Measurements from ENCODE around the gene FANCI.
"Not testable (repeated sequence)": the region's sequence is repeated elsewhere in the genome, so short reads cannot be mapped to it uniquely, and the experiment has no call there.

FANCI gene

DNA sequence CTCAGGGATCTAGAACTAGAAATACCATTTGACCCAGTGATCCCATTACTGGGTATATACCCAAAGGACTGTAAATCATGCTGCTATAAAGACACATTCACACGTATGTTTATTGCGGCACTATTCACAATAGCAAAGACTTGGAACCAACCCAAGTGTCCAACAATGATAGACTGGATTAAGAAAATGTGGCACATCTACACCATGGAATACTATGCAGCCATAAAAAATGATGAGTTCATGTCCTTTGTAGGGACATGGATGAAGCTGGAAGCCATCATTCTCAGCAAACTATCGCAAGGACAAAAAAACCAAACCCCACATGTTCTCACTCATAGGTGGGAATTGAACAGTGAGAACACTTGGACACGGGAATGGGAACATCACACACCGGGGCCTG lies 6.4 kb downstream of the FANCI start:
- H3K4me3 ChIP-seq (ENCODE audit: low read depth, low read length); H3K27ac ChIP-seq (ENCODE audit: low read depth, low read length); H3K4me1 ChIP-seq (ENCODE audit: control insufficient read depth, insufficient read depth, low read length); H3K27me3 ChIP-seq (ENCODE audit: control insufficient read depth, insufficient read depth, low read length); H3K9ac ChIP-seq (ENCODE audit: low read depth, low read length): not testable (repeated sequence)
- Histone ChIP-seq H3K36me3 (ENCODE audit: control insufficient read depth, insufficient read depth, low read length) (peaks cover 58% of the 10 kb centered on the region), H3K9me3 (ENCODE audit: control insufficient read depth, insufficient read depth, low read length) (peaks cover 11% of the 10 kb centered on the region; the same call in 1 of the 2 replicates)

DNA sequence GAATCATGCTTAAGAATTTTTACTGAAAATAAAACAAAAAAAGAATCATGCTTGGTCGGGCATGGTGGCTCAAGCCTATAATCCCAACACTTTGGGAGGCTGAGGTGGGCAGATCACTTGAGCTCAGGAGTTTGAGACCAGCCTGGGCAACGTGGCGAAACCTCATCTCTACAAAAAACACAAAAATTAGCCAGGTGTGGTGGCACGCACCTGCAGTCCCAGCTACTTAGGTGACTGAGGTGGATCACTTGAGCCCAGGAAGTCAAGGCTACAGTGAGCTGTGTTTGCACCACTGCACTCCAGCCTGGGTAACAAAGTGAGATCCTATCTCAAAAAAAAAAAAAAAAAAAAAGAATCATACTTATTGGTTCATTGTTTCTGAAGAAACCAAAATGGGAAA lies 33.5 kb downstream of the FANCI start:
- not testable (repeated sequence) for H3K9ac ChIP-seq (ENCODE audit: low read depth, low read length); H3K9me3 ChIP-seq (ENCODE audit: control insufficient read depth, insufficient read depth, low read length); H3K27me3 ChIP-seq (ENCODE audit: control insufficient read depth, insufficient read depth, low read length); H3K4me1 ChIP-seq (ENCODE audit: control insufficient read depth, insufficient read depth, low read length); H3K4me3 ChIP-seq (ENCODE audit: low read depth, low read length); H3K27ac ChIP-seq (ENCODE audit: low read depth, low read length)
- peaks cover 91% of the 10 kb centered on the region for H3K36me3 ChIP-seq (ENCODE audit: control insufficient read depth, insufficient read depth, low read length)

DNA sequence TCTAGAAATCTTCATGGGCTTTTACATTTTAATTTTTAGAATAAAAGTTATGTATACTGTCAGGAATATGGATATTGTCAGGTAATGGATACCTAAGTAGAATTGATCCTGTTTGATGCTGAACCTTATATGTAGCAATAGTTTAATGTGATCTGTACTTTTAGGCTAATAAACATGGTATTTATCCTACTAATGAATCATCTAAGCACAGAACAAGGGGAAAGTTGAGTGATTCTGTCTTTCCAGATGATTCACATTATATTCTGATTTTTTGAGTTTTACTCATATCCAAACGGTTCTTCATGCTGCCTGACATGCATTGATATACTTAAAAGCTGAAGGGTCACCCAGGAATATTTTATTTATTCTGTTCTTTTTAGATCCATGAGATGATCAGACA lies 34.5 kb downstream of the FANCI start:
- H3K4me3 ChIP-seq (ENCODE audit: low read depth, low read length), result no peak overlapping the region
- no peaks in the 10 kb centered on the region for H3K4me1 ChIP-seq (ENCODE audit: control insufficient read depth, insufficient read depth, low read length)
- peaks cover 94% of the 10 kb centered on the region for H3K36me3 ChIP-seq (ENCODE audit: control insufficient read depth, insufficient read depth, low read length)
- no peaks in the 10 kb centered on the region for H3K27me3 ChIP-seq (ENCODE audit: control insufficient read depth, insufficient read depth, low read length)
- no peak overlapping the region for H3K9ac ChIP-seq (ENCODE audit: low read depth, low read length)
- H3K9me3 ChIP-seq (ENCODE audit: control insufficient read depth, insufficient read depth, low read length), result no peaks in the 10 kb centered on the region
- no peak overlapping the region for H3K27ac ChIP-seq (ENCODE audit: low read depth, low read length)

DNA sequence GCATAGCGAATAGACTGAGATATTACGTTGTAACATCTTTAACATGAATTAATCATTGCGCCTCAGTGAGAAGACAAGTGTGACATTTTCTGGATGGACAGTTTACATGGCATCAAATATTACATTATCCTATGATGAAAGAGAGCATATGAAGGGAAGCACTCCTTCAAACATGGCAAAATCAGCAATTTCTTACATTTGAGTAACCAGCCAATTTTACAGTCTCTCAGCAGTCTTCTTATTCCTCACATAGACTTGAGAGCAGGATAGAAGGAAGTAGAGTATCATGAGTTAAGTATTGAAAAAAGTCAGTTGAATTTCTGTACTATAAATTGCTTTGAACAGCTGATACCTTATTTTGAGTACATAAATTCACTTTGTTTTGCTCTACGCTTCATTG lies 38.9 kb downstream of the FANCI start:
- no peak overlapping the region for H3K4me3 ChIP-seq (ENCODE audit: low read depth, low read length)
- no peak overlapping the region for H3K9ac ChIP-seq (ENCODE audit: low read depth, low read length)
- no peak overlapping the region for H3K27ac ChIP-seq (ENCODE audit: low read depth, low read length)
- no peaks in the 10 kb centered on the region for H3K9me3 ChIP-seq (ENCODE audit: control insufficient read depth, insufficient read depth, low read length)
- peaks cover 89% of the 10 kb centered on the region for H3K36me3 ChIP-seq (ENCODE audit: control insufficient read depth, insufficient read depth, low read length)
- no peaks in the 10 kb centered on the region for H3K4me1 ChIP-seq (ENCODE audit: control insufficient read depth, insufficient read depth, low read length)
- no peaks in the 10 kb centered on the region for H3K27me3 ChIP-seq (ENCODE audit: control insufficient read depth, insufficient read depth, low read length)

DNA sequence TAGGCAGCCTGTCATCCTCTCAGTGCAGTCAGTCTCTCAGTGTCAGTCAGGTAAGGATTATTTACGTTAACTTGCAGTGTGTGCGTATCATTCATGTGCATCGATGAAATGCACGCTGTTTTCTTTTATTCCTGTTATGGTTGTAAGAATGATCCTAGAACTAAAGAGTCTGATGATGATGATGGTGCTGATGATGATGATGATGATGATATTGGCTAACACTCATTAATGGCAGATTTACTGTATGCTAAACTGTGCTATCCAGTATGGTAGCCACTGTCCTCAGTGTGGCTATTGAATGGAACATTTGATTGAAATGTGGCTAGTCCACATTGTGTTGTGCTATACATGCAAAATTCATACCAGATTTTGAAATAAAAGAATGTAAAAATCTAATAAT lies 39.4 kb downstream of the FANCI start:
- H3K27ac ChIP-seq (ENCODE audit: low read depth, low read length), result no peak overlapping the region
- H3K27me3 ChIP-seq (ENCODE audit: control insufficient read depth, insufficient read depth, low read length), result no peaks in the 10 kb centered on the region
- H3K4me1 ChIP-seq (ENCODE audit: control insufficient read depth, insufficient read depth, low read length), result no peaks in the 10 kb centered on the region
- no peaks in the 10 kb centered on the region for H3K9me3 ChIP-seq (ENCODE audit: control insufficient read depth, insufficient read depth, low read length)
- no peak overlapping the region for H3K4me3 ChIP-seq (ENCODE audit: low read depth, low read length)
- H3K9ac ChIP-seq (ENCODE audit: low read depth, low read length), result no peak overlapping the region
- H3K36me3 ChIP-seq (ENCODE audit: control insufficient read depth, insufficient read depth, low read length), result peaks cover 89% of the 10 kb centered on the region

DNA sequence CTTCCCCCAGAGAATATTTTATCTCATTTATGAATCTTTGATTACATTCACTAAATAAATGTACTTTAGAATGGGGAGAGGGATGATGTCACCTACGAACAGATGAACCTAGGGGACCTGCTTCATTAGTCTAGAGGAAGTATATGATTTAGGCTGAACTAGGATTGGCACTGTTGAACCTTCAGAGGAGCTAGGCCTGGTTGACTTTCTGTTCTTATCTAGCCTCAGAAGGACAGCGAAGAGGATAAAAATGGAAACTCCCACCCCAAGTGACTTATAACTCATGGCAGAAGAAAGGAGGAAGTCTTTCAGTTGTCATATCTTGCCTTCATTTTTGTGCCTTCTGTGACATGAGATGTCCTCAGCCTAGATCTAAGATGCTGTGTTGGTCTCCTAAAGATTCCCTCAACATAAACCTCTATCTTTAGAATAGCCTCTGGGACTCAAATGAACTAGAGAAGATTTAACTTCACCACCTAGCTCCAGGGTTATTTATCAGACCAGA lies 48.2 kb downstream of the FANCI start:
- Histone ChIP-seq H3K9me3 (ENCODE audit: control insufficient read depth, insufficient read depth, low read length) (no peaks in the 10 kb centered on the region), H3K4me1 (ENCODE audit: control insufficient read depth, insufficient read depth, low read length) (no peaks in the 10 kb centered on the region), H3K36me3 (ENCODE audit: control insufficient read depth, insufficient read depth, low read length) (peaks cover 91% of the 10 kb centered on the region), H3K27ac (ENCODE audit: low read depth, low read length) (no peak overlapping the region), H3K27me3 (ENCODE audit: control insufficient read depth, insufficient read depth, low read length) (no peaks in the 10 kb centered on the region), H3K4me3 (ENCODE audit: low read depth, low read length) (no peak overlapping the region), H3K9ac (ENCODE audit: low read depth, low read length) (no peak overlapping the region)

DNA sequence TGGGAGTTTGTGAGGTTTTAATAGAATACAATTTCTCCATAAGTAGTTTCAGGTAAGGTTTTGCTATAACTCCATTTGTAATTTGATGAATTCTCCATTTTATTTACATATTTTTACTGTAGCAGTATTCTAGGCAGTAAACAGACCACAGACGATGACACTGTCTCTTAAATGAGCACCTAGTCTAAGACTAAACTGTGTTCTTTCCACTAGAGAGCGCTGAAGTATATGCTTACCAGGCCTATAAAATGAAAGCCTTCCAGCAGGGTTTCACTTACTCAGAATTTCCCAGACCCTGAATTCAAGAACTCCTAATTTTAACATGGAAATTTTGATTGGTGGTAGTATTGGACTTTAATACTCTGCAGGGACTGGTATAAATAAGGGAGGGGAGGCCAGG lies 49.2 kb downstream of the FANCI start:
- no peak overlapping the region for H3K27ac ChIP-seq (ENCODE audit: low read depth, low read length)
- no peaks in the 10 kb centered on the region for H3K27me3 ChIP-seq (ENCODE audit: control insufficient read depth, insufficient read depth, low read length)
- H3K36me3 ChIP-seq (ENCODE audit: control insufficient read depth, insufficient read depth, low read length), result peaks cover 85% of the 10 kb centered on the region
- H3K4me3 ChIP-seq (ENCODE audit: low read depth, low read length), result no peak overlapping the region
- H3K4me1 ChIP-seq (ENCODE audit: control insufficient read depth, insufficient read depth, low read length), result no peaks in the 10 kb centered on the region
- H3K9ac ChIP-seq (ENCODE audit: low read depth, low read length), result no peak overlapping the region
- no peaks in the 10 kb centered on the region for H3K9me3 ChIP-seq (ENCODE audit: control insufficient read depth, insufficient read depth, low read length)

DNA sequence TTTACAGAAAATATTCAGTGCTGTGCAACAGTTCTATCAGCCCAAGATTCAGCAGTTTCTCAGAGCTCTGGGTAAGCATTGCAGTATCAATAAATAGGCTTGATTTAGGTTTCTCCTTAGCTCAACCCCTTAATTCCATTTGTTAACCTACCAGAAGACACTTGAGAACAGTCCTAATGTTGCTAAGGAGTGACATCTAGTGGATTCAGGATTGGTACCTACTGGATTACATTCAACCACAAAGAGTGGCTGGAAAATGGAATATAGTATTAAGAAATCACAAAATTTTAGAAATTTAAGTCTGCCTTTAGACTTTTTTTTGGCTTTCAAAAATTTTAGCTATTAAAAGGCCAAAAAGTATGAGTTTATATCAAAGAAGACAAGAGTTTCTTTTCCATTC lies 56.1 kb downstream of the FANCI start:
- no peaks in the 10 kb centered on the region for H3K27me3 ChIP-seq (ENCODE audit: control insufficient read depth, insufficient read depth, low read length)
- H3K9ac ChIP-seq (ENCODE audit: low read depth, low read length), result no peak overlapping the region
- H3K27ac ChIP-seq (ENCODE audit: low read depth, low read length), result no peak overlapping the region
- peaks cover 70% of the 10 kb centered on the region for H3K36me3 ChIP-seq (ENCODE audit: control insufficient read depth, insufficient read depth, low read length)
- H3K4me1 ChIP-seq (ENCODE audit: control insufficient read depth, insufficient read depth, low read length), result no peaks in the 10 kb centered on the region
- H3K4me3 ChIP-seq (ENCODE audit: low read depth, low read length), result no peak overlapping the region
- H3K9me3 ChIP-seq (ENCODE audit: control insufficient read depth, insufficient read depth, low read length), result no peaks in the 10 kb centered on the region

DNA sequence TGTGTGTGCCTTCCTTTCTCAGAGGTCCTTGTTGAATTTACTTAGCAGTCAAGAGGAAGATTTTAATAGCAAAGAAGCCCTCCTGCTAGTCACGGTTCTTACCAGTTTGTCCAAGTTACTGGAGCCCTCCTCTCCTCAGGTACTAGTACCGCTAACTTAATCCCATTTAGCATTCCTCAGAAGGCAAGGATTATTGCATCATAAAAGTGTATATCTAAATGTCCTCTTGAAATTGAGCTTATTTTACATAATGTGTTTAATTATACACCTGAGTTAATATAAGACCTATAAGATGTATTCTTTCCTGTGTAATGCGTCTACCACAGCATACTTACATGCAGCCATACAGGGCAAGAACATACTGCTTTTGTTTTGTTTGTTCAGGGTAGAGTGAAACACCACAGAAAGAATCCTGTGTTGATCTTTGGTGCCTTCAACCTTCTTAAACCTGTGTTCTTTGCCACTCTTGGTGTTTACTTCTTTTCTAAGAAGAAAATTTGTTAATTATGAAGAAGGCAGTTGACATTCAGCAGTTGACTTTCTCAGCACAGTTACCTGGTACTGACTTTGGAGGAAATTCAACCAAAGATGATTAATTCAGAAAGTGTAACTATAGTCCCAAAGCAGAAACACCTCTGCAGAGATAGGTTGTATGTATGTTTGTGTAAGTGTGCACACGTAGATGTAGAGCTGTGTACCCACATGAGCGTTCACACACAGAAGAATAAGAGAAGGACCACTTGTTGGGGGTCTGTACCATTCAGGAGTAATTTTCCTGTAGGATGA lies 57.7 kb downstream of the FANCI start:
- peaks cover 72% of the 10 kb centered on the region for H3K36me3 ChIP-seq (ENCODE audit: control insufficient read depth, insufficient read depth, low read length)
- H3K27ac ChIP-seq (ENCODE audit: low read depth, low read length), result no peak overlapping the region
- H3K27me3 ChIP-seq (ENCODE audit: control insufficient read depth, insufficient read depth, low read length), result no peaks in the 10 kb centered on the region
- no peaks in the 10 kb centered on the region for H3K9me3 ChIP-seq (ENCODE audit: control insufficient read depth, insufficient read depth, low read length)
- H3K9ac ChIP-seq (ENCODE audit: low read depth, low read length), result no peak overlapping the region
- no peaks in the 10 kb centered on the region for H3K4me1 ChIP-seq (ENCODE audit: control insufficient read depth, insufficient read depth, low read length)
- no peak overlapping the region for H3K4me3 ChIP-seq (ENCODE audit: low read depth, low read length)

DNA sequence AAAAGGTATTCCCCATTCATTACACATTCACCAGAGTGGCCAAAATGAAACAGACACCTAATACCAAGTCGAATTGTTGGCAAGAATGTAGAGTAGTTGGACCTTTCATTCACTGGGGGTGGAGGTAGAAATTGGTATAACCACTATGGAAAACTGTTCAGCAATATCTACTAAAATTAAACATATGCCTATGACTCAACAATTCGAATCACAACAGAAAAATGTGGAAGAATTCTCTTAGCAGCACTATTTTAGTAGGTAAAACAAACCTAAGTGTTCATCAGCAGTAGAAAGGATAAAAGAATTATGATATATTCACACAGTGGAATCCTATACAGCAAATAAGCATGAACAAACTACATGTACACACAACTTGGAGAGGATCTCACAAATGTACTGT lies 60.2 kb downstream of the FANCI start:
- Histone ChIP-seq H3K4me1 (ENCODE audit: control insufficient read depth, insufficient read depth, low read length) (no peaks in the 10 kb centered on the region), H3K4me3 (ENCODE audit: low read depth, low read length) (no peak overlapping the region), H3K9ac (ENCODE audit: low read depth, low read length) (no peak overlapping the region), H3K27ac (ENCODE audit: low read depth, low read length) (no peak overlapping the region), H3K27me3 (ENCODE audit: control insufficient read depth, insufficient read depth, low read length) (no peaks in the 10 kb centered on the region), H3K9me3 (ENCODE audit: control insufficient read depth, insufficient read depth, low read length) (no peaks in the 10 kb centered on the region), H3K36me3 (ENCODE audit: control insufficient read depth, insufficient read depth, low read length) (peaks cover 88% of the 10 kb centered on the region)

DNA sequence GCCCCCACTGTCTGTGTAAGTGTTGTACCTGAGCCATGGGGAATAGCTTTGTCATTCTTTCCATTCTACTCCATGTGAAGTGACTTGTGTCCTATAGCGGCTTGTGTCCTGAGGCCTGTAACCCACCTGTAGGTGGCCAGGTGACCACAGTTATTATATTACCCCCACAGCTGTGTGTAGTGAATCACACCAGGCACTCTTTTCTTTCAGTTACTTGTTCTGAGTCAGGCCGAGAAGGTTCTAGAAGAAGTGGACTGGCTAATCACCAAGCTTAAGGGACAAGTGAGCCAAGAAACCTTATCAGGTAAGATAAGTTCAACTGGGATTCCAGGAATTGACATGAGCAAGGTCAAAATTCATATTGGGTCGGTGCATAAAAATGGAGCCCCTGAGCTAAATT lies 61.6 kb downstream of the FANCI start:
- Histone ChIP-seq H3K4me3 (ENCODE audit: low read depth, low read length) (no peak overlapping the region), H3K27ac (ENCODE audit: low read depth, low read length) (no peak overlapping the region), H3K4me1 (ENCODE audit: control insufficient read depth, insufficient read depth, low read length) (no peaks in the 10 kb centered on the region), H3K9me3 (ENCODE audit: control insufficient read depth, insufficient read depth, low read length) (no peaks in the 10 kb centered on the region), H3K27me3 (ENCODE audit: control insufficient read depth, insufficient read depth, low read length) (no peaks in the 10 kb centered on the region), H3K36me3 (ENCODE audit: control insufficient read depth, insufficient read depth, low read length) (peaks cover 90% of the 10 kb centered on the region), H3K9ac (ENCODE audit: low read depth, low read length) (no peak overlapping the region)
